ENCODE data around the gene NAV2.

Gene NAV2

GRCh38 chr11:19861171-19861570, 148.5 kb downstream of the NAV2 start:
- DNase-seq (ENCODE audit: low read depth, low spot score): no peak

DNA sequence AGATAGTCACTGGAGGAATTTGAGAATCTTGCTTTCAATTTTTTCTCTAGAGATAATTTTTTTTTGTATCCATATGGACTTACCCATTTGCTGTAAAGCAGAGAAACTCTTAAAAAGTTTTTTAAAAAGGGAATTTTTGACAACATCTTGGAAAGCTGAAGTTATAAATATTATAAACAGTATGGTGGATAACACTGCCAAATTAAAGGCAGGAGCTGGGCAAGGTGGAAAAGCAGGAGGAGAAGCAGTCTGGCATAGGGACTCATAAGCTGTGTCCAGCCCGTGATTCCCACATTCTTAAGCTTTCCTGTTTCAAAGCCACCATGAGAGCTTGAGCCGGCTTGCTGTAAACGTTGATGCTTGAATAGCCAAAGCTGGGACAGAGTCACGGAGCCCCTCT, 149.5 kb downstream of the NAV2 start:
- DNase-seq (ENCODE audit: low read depth, low spot score): no peak

DNA sequence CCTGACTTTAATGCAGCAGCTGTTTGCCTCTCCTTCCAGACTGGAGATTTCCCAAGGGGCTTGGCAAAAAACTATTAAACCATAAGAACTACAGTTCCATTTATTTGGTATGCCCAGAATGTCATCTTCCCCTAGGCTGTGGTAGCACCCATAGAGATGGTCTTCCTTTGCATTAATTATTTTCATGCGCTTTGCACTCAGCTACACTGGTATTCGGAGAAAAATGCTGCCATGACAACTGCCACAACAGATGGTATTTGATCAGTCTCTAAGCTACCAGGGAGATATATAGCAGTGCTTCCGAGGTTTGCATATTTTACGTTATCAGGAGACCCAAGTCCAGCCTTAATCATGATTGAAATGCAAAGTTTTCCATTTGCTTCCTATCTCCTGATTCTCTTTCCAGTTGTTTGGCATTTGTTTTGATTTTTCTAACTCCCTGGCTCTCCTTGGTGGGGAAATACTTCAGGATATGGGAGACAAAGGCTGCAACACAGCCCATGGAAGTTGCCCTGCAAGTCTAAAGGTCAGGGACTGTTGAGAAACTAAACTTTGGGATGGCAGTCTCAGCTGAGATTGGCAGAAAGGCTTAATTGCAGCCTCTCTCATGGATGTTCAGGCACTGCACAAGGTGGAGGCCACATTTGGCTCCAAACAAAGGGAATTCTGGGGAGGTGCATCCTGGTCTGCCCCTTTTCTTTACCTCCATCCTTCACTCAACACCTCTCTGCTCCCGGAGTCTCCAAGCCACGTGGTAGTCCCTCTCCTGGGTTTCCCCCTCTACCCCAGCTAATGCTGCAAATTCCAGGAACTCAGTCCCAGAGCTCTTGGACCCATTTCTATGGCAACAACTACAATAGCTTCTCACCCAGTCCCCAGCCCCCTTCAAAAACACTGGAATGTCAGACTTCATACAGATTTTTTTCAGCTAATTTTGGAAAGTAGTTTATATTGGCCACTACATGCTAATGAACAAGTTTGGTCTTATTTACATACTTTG, 151.8 kb downstream of the NAV2 start:
- DNase-seq (ENCODE audit: low read depth, low spot score): no peak

DNA sequence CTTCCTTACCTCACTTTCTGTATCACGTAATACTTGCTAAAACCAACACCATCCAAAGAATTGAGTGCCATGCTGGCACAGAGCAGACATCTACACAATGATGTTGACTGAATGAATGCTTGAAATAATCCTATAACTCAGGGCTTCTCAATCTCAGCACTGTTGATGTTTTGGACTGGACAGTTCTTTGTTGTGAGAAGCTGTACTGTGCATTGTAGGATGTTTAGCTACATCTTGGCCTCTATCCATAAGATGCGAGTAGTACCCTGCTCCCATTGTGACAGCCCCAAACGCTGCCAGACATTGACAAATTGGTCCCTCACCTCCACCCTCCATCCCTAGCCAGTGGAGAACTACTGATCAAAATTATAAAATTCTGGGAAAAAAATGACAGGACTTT, 153.4 kb downstream of the NAV2 start:
- DNase-seq (ENCODE audit: low read depth, low spot score): no peak

DNA sequence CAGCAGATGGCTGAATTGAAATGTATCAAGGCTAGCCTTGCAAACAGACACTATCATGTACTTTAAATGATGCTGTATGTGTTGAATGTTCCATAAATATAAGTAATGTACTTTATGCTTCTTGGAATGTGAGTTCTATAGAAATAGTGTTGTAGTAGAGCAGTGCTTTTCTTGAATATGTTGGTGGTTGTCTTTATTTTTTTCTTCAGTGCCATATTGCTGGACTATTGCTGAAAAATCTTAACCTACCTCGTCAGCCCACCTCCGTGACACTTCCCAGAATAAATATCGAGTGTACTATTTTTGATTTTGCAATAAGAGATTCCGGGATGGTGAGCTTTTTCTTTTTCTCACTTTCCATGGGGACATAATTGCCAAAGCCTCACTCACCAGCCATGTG, 153.9 kb downstream of the NAV2 start:
- no peak for DNase-seq (ENCODE audit: low read depth, low spot score)

DNA sequence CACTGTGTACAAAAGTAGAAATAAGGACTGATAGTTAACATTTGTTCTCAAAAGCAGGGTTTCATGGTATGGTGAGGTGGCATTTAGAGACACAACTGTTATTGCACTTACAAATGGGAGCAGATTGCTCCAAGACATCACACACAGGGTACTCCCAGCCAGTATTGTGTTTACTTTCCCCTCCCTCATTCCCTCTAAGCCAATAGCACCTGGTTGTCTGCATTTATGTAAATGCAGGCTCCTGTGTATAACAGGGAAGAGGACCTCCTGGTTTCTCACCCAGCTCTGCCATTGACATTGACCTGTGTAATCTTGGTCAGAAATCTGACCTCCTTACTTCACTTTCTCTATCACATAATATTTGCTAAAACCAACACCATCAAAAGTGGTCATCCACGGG, 154.4 kb downstream of the NAV2 start:
- DNase-seq (ENCODE audit: low read depth, low spot score): no peak

DNA sequence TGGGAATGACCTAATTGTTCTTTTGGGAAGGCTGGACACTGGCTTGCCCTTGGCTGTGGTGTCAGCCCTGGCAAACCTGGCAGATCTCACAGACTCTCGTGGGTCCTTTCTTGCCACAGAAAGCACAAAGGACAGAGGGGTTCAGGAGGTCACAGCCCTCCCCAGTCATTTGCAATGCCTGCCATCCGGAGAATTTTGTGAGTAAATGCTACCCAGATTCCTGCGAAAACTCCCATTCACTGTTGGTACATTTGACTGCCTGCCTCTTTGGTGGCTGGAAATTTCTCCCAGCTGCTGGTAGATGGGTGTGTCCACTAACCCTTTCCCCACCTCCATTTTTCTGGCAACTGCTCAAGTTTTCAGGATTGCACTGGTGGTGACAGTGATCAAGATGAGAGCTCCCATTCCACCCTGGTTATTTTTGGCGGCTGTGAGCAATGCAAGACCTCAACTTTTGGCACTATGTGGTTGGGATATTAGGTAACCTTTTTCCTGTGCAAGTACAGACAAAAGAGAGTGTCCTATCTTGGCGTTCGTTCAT, 155.7 kb downstream of the NAV2 start:
- no peak for DNase-seq (ENCODE audit: low read depth, low spot score)

- DNase-seq (ENCODE audit: low read depth, low spot score): no peak
Measured at GRCh38 chr11:19868871-19869270, 156.2 kb downstream of the NAV2 start.

- no peak for DNase-seq (ENCODE audit: low read depth, low spot score)
Measured at GRCh38 chr11:19869466-19869865, 156.8 kb downstream of the NAV2 start.

DNA sequence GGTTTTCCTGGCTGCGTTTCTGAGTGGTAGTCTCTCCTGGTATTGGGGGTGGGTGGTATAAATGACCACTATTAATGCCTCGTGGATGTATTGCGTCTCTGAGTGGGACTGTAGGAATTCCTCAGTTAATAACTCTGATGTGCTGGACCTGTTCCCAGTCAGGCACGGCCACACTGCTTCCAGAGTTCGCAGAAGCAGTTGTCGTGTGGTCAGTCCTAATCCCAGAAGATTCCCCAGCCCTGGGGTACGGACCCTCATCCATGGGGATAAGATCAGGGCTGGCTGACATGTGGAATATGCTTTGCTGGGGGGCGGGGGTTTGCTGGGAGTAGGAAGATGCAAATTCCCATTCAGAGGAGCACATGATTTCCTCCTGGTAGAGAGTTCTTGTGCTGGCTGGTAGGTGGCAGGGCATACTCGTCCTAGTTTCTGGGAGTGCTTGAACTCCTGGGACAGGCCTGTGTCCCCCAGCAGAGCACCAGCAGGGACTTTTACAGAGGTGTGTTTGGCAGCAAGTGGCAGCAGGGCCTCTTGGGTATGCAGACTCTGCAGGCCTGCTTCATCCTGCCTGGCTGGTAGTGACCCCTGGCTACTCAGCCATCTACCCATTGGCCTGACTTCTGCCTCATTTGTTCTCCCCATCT, 157.4 kb downstream of the NAV2 start:
- no peak for DNase-seq (ENCODE audit: low read depth, low spot score)

GRCh38 chr11:19871531-19871930, 158.9 kb downstream of the NAV2 start:
- DNase-seq (ENCODE audit: low read depth, low spot score): no peak

DNA sequence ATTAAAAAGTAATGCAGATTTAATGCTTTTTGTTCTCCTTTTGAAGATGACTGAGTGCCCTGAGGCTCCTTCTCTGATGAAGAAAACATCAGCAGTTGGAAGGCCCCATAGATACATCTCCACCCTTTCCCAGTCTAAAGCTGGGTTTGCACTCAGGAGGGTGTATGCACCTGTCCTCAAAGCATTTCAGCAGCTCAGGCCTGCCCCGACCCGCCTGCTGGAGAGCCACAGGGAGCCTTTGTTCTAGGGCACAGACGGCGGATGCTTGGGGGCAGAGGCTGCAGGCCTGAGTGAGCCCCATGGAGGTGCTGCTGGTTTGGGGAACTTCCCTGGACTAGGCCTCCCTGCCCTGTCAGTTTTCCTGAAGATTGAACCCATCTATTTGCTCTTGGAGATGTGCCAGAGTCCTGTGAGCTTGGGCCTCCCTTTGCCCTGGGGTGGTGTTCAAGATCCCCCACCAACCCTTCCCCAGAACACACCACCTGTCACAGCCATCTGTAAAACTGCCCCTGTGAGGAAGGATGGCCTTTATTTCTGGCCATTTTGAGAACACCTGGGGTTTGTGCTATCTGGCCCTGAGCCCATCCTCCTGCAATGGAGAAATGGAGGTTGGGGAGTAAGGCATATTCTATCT, 160.0 kb downstream of the NAV2 start:
- no peak for DNase-seq (ENCODE audit: low read depth, low spot score)

DNA sequence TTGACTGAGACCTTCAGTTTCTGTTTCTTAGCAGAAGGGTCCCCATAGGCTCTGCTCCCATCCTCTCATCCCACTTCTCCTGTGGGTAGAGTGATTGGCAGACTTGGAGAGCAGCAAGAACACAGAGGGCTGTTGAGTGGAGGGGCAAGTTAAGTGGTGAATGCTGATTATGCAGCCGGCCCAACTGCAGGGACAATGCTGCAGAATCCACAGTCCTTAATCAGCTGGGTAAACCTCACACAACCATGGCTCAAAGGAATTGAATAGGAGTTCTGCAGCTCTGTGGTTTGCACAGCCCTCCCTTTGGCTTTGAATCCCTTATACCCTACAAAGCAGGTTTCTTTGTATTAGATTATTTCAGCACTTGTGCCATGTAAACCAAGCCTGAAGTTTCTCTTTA, 161.1 kb downstream of the NAV2 start:
- no peak for DNase-seq (ENCODE audit: low read depth, low spot score)

DNA sequence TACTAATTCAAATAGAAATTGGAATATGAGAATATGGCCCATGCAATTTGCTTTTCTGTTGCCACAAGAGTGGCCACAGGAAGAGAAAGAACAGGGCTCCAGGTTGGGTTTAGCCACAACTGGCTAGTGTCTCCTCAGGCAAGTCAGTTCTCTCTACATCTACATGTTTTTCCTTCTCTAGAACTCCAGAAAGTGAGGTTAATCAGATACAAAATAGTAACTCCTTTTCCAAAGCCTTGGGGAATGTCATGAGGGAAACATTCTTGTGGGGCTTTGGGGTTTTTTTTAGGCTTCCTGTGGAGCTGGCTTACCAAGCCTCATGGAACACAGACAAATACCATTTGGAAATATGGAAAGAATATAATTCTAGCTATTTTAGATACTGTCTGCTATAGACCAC, 161.6 kb downstream of the NAV2 start:
- DNase-seq (ENCODE audit: low read depth, low spot score): no peak

GRCh38 chr11:19876750-19877149, 164.1 kb downstream of the NAV2 start:
- DNase-seq (ENCODE audit: low read depth, low spot score): no peak

DNA sequence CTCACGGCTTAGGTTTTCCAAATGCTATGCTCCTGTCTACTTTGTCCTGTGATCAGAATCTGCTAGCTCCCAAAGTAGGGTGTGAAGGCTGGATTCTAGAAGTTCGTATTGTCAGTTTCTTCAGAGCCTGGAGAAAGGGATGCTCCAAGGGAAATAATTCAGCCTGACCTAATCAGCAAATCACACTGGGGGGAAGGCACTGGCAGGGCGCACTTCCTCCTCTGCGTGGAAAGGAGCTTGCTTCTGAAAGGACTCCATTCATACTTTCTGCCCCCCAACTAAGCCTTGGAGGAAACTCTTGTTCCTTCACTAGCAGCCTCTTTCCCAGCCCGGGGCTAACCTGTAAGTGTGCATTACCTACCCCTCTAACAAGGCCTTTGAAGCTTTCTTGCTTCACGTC, 165.9 kb downstream of the NAV2 start:
- no peak for DNase-seq (ENCODE audit: low read depth, low spot score)

- no peak for DNase-seq (ENCODE audit: low read depth, low spot score)
Measured at GRCh38 chr11:19879307-19880087, 166.9 kb downstream of the NAV2 start.

GRCh38 chr11:19880088-19880345, 167.4 kb downstream of the NAV2 start:
- DNase-seq (ENCODE audit: low read depth, low spot score): no peak

GRCh38 chr11:19881177-19881576, 168.5 kb downstream of the NAV2 start:
- DNase-seq (ENCODE audit: low read depth, low spot score): no peak

DNA sequence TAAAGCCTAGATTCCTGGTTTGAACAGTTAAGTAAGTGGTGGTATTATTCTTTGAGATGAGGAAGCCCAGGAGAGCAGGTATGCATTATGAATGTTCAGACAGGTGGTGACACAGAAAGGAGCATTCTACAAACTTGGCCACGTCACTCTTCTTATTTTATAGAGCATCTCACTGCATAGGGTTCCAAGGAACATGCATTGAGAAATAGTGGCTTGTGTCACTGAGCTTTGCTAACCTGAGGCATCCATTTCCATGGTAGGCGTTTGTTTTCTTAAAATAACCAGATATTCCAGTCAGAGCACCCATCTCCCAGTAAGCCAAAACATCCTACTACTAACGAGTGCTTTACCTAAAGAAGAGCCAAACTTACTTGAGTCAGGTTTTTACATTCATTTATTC, 169.7 kb downstream of the NAV2 start:
- DNase-seq (ENCODE audit: low read depth, low spot score): no peak

GRCh38 chr11:19886498-19886897, 173.9 kb downstream of the NAV2 start:
- DNase-seq (ENCODE audit: low read depth, low spot score): no peak

DNA sequence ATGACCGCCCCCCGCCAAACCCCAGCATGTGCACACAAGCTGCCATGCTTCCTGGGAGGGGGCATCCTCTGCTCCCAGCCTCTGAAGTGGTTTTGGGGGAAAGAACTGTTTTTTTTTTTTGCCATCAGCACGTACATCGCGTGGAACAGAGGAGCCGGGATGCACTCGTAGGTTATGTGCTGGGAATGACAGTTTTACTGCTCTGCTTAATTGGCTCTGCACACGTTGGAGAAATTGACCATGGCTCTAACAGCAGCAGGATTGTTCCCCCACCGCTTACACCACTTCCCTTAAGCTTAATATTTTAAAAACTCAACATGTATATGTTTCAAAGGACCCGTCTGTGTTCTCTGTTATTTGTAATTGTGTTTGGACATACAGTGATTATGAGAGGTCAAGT, 175.2 kb downstream of the NAV2 start:
- DNase-seq (ENCODE audit: low read depth, low spot score): no peak

All from activated CD4-positive, CD25-positive, alpha-beta regulatory T cell treated with anti-CD3 and anti-CD28 coated beads, Interleukin-2, amount 50 U/mL, for 16 hours (primary cell).